Measurements from ENCODE around the gene PRDM16. TPM values are rescaled to one million over a fixed set of nuclear protein-coding genes. Genes with fewer than 3 reads are reported as not detected.

Gene PRDM16
- total RNA-seq, 1 experiment from 2014 or later = 1.6 TPM

DNA sequence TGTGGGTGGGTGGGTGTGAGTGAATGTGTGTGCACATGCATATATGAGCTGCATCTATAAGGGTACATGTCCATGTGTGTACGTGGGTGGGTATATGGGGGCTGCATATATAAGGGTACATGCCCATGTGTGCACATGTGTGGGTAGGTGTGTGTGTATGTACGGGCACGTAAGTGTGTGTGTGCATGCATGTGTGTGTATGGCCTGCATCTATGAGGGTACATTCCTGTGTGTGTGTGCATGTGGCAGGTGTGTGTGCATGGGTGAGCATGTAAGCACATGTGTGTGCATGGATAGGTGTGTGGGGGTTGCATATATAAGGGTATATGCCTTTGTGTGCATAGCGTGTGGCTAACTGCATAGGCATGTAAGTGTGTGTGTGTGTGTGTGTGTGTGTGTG is 204.4 kb downstream of the PRDM16 start:
- Mint-ChIP-seq H3K4me1 (no peaks in the 10 kb centered on the region), H3K36me3 (no peaks in the 10 kb centered on the region), H3K4me3 (no peak overlapping the region), H3K27ac (no peak overlapping the region), H3K27me3 (ENCODE audit: low read depth) (no peaks in the 10 kb centered on the region; the same call in 1 of the 2 replicates), H3K9me3 (no peaks in the 10 kb centered on the region)
- POLR2A ChIA-PET = no interaction called here
- TF ChIP-seq AFF4 (CRISPR knock-in tag; IDR thresholded peaks at IDR 0.05; ENCODE audit: borderline replicate concordance) (no peak), GABPB1 (CRISPR knock-in tag; IDR thresholded peaks at IDR 0.05) (no peak), ATF2 (CRISPR knock-in tag; IDR thresholded peaks at IDR 0.05; ENCODE audit: borderline replicate concordance, low read depth) (no peak), SP1 (CRISPR knock-in tag; conservative IDR thresholded peaks at IDR 0.05) (no peak), RORB (CRISPR knock-in tag; IDR thresholded peaks at IDR 0.05) (no peak), SOX15 (CRISPR knock-in tag; IDR thresholded peaks at IDR 0.05) (no peak), NR1H2 (CRISPR knock-in tag; IDR thresholded peaks at IDR 0.05) (no peak), NR3C1 (CRISPR knock-in tag; conservative IDR thresholded peaks at IDR 0.05; ENCODE audit: low read depth) (no peak), CREM (CRISPR knock-in tag; IDR thresholded peaks at IDR 0.05) (no peak), ZNF121 (CRISPR knock-in tag; IDR thresholded peaks at IDR 0.05) (no peak), ZNF396 (CRISPR knock-in tag; IDR thresholded peaks at IDR 0.05; ENCODE audit: borderline replicate concordance) (no peak), NR2C2 (CRISPR knock-in tag; IDR thresholded peaks at IDR 0.05) (no peak)
- TF ChIP-seq, protein P1, sequence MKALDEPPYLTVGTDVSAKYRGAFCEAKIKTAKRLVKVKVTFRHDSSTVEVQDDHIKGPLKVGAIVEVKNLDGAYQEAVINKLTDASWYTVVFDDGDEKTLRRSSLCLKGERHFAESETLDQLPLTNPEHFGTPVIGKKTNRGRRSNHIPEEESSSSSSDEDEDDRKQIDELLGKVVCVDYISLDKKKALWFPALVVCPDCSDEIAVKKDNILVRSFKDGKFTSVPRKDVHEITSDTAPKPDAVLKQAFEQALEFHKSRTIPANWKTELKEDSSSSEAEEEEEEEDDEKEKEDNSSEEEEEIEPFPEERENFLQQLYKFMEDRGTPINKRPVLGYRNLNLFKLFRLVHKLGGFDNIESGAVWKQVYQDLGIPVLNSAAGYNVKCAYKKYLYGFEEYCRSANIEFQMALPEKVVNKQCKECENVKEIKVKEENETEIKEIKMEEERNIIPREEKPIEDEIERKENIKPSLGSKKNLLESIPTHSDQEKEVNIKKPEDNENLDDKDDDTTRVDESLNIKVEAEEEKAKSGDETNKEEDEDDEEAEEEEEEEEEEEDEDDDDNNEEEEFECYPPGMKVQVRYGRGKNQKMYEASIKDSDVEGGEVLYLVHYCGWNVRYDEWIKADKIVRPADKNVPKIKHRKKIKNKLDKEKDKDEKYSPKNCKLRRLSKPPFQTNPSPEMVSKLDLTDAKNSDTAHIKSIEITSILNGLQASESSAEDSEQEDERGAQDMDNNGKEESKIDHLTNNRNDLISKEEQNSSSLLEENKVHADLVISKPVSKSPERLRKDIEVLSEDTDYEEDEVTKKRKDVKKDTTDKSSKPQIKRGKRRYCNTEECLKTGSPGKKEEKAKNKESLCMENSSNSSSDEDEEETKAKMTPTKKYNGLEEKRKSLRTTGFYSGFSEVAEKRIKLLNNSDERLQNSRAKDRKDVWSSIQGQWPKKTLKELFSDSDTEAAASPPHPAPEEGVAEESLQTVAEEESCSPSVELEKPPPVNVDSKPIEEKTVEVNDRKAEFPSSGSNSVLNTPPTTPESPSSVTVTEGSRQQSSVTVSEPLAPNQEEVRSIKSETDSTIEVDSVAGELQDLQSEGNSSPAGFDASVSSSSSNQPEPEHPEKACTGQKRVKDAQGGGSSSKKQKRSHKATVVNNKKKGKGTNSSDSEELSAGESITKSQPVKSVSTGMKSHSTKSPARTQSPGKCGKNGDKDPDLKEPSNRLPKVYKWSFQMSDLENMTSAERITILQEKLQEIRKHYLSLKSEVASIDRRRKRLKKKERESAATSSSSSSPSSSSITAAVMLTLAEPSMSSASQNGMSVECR (CRISPR knock-in tag; IDR thresholded peaks at IDR 0.05; ENCODE audit: borderline replicate concordance) = no peak
- TF ChIP-seq, protein P2, sequence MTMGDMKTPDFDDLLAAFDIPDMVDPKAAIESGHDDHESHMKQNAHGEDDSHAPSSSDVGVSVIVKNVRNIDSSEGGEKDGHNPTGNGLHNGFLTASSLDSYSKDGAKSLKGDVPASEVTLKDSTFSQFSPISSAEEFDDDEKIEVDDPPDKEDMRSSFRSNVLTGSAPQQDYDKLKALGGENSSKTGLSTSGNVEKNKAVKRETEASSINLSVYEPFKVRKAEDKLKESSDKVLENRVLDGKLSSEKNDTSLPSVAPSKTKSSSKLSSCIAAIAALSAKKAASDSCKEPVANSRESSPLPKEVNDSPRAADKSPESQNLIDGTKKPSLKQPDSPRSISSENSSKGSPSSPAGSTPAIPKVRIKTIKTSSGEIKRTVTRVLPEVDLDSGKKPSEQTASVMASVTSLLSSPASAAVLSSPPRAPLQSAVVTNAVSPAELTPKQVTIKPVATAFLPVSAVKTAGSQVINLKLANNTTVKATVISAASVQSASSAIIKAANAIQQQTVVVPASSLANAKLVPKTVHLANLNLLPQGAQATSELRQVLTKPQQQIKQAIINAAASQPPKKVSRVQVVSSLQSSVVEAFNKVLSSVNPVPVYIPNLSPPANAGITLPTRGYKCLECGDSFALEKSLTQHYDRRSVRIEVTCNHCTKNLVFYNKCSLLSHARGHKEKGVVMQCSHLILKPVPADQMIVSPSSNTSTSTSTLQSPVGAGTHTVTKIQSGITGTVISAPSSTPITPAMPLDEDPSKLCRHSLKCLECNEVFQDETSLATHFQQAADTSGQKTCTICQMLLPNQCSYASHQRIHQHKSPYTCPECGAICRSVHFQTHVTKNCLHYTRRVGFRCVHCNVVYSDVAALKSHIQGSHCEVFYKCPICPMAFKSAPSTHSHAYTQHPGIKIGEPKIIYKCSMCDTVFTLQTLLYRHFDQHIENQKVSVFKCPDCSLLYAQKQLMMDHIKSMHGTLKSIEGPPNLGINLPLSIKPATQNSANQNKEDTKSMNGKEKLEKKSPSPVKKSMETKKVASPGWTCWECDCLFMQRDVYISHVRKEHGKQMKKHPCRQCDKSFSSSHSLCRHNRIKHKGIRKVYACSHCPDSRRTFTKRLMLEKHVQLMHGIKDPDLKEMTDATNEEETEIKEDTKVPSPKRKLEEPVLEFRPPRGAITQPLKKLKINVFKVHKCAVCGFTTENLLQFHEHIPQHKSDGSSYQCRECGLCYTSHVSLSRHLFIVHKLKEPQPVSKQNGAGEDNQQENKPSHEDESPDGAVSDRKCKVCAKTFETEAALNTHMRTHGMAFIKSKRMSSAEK (CRISPR knock-in tag; IDR thresholded peaks at IDR 0.05; ENCODE audit: borderline replicate concordance) = no peak
- TF ChIP-seq, protein P3, sequence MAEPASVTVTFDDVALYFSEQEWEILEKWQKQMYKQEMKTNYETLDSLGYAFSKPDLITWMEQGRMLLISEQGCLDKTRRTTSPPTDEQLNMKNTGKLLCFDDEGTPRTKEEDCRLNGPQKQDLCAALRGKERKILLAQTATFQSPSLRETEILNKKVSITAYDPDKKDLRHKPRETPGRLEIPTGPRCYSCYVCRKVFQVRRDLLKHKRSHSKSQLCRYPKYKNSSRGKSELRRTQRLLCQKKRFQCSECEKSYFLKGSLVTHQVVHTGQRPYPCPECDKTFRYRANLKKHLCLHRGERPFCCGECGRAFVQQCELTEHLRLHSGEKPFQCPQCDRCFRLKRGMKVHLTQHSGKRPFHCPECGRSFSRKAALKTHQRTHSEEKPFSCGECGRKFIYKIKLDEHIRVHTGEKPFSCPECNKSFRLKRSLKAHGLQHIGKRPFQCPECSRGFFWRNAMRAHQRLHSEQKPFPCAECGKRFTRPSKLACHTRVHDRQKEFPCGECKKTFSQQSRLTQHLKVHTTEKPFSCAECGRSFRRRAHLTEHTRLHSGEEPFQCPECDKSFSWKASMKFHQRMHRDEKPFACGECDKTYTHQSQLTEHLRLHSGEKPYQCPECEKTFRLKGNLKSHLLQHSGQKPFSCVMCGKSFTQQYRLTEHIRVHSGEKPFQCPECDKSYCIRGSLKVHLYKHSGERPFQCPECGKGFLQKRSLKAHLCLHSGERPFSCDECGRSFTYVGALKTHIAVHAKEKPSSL (CRISPR knock-in tag; conservative IDR thresholded peaks at IDR 0.05) = no peak
- DNase-seq (ENCODE audit: low spot score) = no peak
- ATAC-seq = no peak
- CTCF ChIA-PET = no interaction called here
